GM18526 (cell line): Measurements from ENCODE around the gene MYO3B.

Experiments
- POLR2A ChIP-seq: IDR thresholded peaks from 3 replicates; pipeline ENCODE4 v1.6.1; 2011; ENCODE audit not compliant: insufficient read length; ENCODE audit errors: extremely low read depth

MYO3B gene

DNA sequence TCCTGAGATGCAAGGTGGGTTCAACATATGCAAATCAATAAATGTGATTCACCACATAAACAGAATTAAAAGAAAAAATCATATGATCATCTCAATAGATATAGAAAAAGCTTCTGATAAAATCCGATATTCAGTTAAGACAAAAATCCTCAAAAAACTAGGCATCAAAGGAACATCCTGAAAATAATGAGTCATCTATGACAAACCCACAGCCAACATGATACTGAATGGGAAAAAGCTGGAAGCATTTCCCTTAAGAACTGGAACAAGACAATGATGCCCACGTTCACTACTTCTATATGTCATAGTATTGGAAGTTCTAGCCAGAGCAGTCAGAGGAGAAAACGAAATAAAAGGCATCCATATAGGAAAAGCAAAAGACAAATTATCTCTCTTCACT lies 80.4 kb downstream of the MYO3B start:
- TF ChIP-seq POLR2A, result no peak

DNA sequence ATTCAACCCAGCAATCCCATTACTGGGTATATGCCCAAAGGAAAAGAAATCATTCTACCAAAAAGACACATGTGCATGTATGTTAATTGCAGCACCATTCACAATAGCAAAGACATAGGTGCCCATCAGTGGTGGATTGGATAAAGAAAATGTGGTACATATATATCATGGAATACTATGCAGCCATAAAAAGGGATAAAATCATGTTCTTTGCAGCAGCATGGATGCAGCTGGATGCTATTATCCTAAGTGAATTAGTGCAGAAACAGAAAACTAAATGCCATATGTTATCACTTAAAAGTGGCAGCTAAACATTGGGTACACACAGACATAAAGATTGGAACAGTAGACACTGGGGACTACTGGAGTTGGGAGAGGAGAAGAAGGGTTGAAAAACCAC lies 82.2 kb downstream of the MYO3B start:
- no peak for TF ChIP-seq POLR2A

DNA sequence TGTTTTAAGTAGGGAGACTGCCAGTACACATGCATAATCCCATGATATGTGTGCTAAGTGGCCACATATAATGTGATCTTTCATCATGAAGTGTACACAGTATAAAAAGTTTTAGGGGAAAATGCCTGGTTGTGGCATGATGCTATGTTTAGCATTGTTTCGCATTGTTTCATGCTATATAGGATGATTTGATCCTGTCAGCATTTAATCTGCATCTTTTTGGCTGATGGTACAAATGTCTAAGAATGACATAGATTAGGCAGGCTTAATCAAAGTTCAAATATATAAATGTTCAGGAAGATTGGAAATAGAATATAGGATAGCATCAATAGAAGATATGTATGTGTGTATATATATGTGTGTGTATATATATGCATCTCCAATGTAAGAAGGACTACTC lies 83.6 kb downstream of the MYO3B start:
- TF ChIP-seq POLR2A, result no peak

DNA sequence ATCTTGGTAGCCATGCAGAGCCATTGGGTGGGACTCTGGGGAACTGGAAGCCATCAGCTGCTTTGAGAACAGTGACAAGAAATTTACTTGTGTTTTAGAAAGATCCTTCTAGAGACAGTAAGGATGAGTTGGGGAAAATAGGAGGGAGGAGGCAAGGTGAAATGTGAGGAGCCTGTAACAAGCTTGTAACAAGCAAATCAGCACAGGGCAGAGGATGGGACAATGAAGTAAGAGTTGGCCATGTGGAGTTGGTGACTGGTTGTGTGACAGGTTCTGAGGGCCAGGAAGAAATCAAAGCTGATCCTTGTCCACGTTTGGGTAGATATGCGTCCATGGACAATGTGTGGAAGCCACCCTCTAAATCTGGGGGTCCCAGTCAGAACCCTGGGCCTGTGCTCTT lies 84.4 kb downstream of the MYO3B start:
- TF ChIP-seq POLR2A, result no peak

DNA sequence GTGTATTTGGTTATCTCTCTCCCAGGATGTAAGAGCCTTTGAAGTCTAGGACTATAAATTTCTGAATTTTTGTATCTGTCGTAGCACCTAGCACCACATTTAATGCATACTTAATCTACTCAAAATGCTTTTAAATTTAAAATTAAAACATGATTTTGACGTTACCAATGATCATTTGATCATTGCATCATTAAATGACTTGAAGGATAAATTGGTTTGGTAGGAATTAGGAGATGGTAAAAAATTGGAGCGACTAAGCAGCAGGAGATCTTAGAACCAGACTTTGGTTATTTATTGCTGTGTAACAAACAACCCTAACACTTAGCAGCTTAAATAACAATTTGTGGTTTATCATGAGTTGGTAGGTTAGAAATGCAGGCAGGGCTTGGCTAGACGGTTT lies 84.9 kb downstream of the MYO3B start:
- no peak for TF ChIP-seq POLR2A

DNA sequence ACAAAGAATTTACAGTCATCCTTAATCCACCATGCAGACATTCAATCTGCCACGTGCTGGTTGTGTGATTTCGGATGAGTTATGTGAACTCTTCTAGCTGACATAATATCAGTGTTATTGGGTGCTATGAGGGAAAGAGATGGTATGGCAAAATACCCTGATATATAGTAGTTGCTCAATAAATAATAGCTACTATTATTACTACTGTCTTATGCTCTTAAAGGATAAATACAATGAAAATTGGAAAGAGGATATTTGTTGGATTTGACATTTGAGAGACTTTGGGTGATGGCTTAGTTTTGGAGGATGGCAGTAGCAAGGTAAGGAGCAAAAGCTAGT lies 86.5 kb downstream of the MYO3B start:
- TF ChIP-seq POLR2A, result no peak

DNA sequence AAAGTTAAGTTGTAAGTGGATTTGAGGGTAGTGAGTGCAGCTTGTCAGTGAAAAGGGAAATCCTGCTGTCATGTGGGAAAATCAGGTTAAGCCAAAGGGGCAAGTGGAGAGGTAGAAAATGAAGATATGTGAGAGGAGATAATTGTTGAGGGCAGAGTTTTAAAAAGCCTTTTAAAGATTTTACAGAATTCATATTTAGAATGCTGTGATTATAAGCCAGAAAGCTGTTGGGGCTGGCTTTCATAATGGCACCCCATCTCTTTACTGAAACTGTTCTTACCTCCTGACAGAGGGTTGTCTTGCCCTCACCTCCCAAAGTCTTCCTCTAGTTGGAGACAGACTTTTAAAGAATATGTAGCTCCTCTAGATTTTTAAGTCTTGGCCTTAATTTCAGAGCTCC lies 86.9 kb downstream of the MYO3B start:
- TF ChIP-seq POLR2A, result no peak

DNA sequence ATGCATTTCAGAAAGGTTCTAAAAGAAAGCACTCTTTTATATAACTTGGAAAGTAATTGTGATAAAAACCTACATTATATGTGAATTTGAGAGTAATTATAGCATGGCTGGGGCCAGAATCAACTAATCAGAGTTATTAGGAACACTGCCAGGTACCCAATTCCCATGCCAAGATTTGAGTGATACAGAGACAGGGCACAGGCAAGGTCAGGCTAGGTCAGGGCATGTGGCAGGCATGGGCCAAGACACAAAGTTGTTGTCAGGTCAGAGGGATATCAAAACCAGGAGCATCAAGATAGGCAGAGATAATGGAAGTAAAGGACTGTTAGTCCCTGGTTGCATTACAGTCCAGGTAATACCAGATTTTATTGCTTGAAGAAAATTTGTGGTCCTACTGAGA lies 87.4 kb downstream of the MYO3B start:
- TF ChIP-seq POLR2A, result no peak

DNA sequence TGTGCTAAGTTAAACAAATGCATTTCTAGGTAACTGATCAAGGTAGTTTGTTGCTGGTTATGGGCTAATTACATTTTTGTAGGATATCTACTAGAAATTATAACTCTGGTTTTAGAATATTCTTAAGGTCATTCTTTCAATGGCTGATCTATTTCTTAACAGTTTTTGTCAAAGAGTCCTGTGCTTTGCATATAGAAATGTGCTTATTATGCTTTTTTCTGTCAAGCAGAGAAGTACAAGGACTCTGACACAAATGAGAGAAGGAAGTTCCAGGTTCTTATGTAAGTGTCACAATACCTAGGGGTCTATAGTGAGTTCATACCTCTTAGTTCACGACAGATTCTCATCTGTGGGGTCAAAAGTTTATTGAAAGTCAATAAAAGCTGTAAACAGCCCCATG lies 88.4 kb downstream of the MYO3B start:
- TF ChIP-seq POLR2A, result no peak

DNA sequence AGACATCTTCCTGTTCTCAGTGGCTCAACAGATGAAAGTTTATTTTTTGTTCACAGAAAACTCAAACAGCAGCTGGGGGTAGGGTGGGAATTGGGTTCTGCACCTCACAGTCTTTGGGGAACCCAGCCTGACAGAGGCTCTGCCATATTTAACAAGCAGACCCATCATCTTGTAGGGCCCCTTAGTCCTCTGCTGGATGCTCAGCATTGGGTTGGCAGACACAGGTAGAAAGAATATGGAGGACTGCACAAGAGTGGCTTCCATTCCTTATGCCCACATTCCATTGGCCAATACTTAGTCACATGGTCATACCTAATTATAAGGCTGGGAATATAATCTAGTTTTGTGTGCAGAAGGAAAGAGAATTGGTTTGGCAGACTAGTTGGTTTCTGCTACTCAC lies 89.1 kb downstream of the MYO3B start:
- TF ChIP-seq POLR2A, result no peak

DNA sequence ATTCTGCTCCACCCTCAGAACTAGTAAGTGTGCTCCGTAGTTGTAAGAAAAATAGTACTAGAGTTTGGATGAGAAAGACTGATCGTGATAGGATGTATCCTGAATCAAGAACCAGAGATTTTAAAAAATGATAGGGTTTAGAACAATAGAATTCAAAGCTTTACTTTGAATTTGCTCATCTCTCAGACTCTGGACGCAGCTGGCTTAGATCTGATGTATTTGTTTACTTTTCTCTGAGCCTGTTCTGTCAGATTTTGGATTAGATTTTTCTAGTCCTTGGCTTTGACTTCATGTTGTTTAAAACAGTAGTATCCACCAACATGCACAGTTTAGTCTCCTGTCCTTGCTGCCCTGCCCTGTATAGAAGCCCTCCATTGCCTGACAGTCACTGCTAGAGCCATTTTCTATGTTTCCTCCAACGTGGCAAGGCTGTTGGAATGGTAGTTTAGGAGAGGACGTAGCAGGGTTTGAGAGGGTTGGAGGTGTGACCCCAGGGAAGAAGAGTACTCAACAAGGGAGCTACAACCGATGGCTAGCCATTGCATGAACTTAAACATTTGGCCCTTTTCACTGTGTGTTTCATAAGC lies 92.4 kb downstream of the MYO3B start:
- TF ChIP-seq POLR2A, result no peak

DNA sequence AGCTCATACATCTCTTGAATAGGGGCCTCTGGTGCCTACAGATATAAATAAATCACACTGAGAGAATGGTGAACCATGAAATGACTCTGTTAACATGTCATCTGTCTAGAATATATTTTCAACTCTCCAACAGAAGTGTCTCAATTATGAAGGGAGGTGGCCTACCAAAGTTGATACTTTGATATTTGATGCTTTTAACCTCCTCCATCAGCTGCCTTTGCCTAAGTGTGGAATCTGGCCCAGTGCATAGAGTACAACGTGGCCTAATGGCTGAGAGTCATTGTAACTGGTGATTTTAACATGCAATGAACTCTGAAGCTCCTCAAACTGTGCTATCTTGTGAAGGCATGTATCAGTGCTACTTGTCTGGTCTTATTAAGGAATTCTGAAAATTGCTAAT lies 93.4 kb downstream of the MYO3B start:
- no peak for TF ChIP-seq POLR2A

DNA sequence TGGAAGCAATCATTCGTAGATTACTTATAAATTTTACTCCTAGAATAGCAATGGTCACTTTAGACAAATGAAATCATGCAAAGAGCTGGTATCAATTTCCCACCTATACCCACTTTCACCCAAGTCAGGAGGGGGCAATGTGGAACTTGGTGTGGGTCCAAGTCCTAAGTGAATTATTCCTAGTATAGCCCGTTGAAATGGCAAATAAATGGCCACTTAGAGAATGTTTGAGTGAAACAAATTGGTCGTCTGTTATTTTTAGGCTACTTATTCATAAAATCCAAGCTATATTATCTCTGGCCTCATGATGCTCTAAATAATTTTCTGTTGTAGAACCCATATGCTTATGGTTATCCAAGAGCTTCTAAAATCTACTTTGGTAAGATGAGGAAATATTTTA lies 98.1 kb downstream of the MYO3B start:
- TF ChIP-seq POLR2A, result no peak

DNA sequence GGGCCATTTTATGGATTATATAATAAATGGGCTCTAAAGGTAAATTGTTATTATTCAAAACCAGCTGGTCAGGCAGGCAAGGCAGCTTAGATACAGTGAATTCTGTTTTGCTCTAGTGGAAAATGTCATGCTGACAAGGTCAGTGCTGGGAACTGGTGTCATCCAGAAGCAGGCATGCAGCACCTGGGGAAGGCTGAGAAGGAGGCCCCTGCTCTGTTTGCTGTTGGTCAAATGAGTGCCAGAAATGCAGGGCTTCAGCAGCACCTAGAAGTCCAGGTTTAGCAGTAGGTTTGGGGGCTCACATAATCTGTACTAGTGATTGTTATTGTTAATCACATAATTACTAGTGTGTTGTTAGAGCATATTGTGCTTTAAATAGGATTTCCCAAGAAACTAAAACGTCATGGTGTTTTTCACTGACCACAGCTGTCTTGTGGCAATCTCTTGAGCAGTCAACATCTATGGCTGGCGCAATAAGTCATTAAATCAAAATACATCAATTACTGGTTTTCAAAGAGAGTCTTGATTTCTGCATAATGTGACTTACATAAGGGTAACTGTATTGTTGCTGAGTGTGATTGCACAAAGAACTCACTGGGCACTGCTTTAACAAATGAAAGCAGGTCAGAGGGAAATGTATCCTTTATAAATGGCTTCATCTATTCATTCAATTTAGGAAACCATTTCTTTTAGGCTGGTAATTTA lies 99.1 kb downstream of the MYO3B start:
- TF ChIP-seq POLR2A, result no peak

DNA sequence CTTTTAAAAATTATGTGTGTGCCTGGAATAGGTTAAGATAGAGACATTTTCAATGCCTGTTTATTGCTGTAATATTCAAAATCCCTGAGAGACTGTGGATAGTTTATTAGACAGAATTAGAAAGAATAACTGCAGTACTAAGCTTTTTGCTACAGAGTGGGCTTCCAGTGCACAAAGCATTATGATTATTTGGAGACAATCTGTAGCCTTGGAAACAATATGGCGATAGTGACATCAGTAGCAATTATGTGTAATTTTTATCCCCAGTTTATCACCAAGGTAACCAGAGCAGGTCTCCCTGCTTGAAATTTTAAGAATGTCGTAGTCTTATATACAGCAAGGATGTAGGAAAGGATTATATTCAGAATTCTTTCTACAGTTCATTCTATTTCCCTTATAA lies 100.0 kb downstream of the MYO3B start:
- no peak for TF ChIP-seq POLR2A

DNA sequence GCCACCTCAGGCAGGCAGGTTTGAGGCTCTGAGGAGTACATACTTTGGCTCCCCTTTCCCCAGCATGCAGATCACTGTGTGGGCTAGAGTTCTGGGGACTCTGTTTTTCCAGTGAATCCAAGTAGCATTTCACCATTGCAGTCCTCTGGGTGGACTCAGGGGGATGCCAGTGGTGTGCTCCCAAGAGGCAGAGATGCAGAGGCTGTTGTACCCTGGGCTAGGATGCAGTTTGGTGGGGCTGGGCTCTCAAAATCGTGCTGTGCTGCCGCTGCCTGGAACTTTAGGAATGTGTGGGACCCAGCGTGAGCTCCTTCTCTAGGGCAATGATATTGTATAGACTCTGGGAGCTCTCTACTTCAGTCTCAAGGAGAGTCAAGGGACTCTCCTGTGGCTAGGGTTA lies 104.9 kb downstream of the MYO3B start:
- no peak for TF ChIP-seq POLR2A

DNA sequence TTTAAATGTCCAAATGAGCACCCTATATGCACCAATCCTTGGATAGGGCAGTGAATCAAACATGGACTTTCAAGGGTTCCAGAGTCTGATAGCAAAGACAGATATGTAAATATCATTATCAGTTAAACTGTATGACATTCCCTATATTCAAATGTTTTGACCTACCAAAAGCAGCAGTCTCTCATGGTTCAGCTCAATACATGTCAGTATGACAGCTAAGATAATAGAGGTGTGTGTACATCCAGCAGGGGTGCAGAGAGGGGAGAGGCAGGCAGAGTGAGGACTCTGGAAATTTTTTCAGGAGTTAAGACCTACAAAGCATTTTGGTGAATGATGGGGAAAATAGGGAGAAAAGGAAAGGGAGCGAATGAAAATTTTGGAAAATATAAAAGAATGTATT lies 106.3 kb downstream of the MYO3B start:
- TF ChIP-seq POLR2A, result no peak

DNA sequence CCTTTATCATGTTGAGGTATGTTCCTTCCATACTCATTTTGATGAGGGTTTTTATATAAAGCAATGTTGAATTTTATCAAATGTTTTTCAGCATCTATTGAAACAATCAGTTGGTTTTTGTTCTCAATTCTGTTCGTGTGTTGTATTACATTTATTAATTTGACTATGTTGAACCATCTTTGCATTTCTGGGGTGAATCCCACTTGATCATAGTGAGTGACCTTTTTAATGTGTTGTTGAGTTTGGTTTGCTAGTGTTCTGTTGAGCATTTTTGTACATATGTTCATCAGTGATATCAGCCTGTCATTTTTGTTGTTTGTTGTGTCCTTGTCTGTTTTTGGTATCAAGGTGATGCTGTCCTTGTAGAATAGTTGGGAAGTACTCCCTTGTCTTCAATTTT lies 110.9 kb downstream of the MYO3B start:
- no peak for TF ChIP-seq POLR2A

DNA sequence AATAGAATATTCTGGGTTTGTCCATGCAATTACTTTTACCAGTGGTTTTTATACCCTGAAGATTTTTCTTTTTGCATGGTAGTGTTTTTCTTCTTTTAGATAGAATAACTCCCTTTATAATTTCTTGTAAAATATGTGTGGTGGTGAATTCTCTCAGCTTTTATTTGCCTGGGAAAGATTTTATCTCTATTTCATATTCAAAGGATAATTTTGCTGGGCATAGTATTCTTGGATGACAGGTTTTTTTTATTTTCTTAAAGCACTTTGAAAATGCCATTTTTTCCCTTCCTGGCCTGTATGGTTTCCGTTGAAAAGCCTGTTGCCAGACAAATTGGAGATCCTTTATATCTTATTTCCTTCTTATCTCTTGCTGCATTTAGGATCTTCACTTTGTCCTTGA lies 113.5 kb downstream of the MYO3B start:
- TF ChIP-seq POLR2A, result no peak
